Vagina (tissue), 2 donors: Measurements from ENCODE around the gene GDI1. TPM values are rescaled to one million over a fixed set of nuclear protein-coding genes. Genes with fewer than 3 reads are reported as not detected.

Source experiments
- DNase-seq, 2 donors: peaks; one replicate each; pipeline ENCODE4 v3.0.0-alpha.2; 2017; ENCODE audit errors: extremely low spot score in 2 of 2
- H3K27ac ChIP-seq: fragments of 200-600 bp; sonication (generic); one replicate; pipeline ENCODE4 v1.5.1; 2019
- H3K27me3 ChIP-seq: fragments of 200-600 bp; sonication (generic); one replicate; pipeline ENCODE4 v1.5.1; 2019
- H3K36me3 ChIP-seq, 2 donors: fragments of 200-600 bp; sonication (generic); one replicate each; pipeline ENCODE4 v1.5.1; 2017 to 2019
- H3K4me1 ChIP-seq: fragments of 200-600 bp; sonication (generic); one replicate; pipeline ENCODE4 v1.5.1; 2019
- H3K4me3 ChIP-seq, 2 donors: fragments of 200-600 bp; sonication (generic); 1 replicate in 1 of 2; 2 replicates in 1 of 2; pipeline ENCODE4 v1.5.1; 2016 to 2019
- H3K9me3 ChIP-seq: fragments of 200-600 bp; sonication (generic); one replicate; pipeline ENCODE4 v1.5.1; 2019
- CTCF ChIP-seq, 3 experiments: fragments of 450-650 bp in 2 of 3; fragments of 200-600 bp in 1 of 3; sonication (generic) in 1 of 3; IDR thresholded peaks; one replicate each; pipeline ENCODE4 v1.5.1; 2017 to 2019; ENCODE audit warnings: antibody characterized with exemption in 3 of 3, mild to moderate bottlenecking in 2 of 3, moderate library complexity in 2 of 3
- POLR2A ChIP-seq, 2 donors: fragments of 450-650 bp; IDR thresholded peaks; one replicate each; pipeline ENCODE4 v1.6.1; 2017; ENCODE audit warnings: antibody characterized with exemption in 2 of 2, mild to moderate bottlenecking in 2 of 2, moderate library complexity in 2 of 2
- POLR2AphosphoS5 ChIP-seq, 2 donors: sonication (generic); formaldehyde crosslinking; IDR thresholded peaks; one replicate each; pipeline ENCODE4 v1.9.0; 2017; ENCODE audit warnings: antibody characterized with exemption in 2 of 2, mild to moderate bottlenecking in 2 of 2, low read depth in 1 of 2; ENCODE audit not compliant: insufficient read depth in 1 of 2
- intact Hi-C: fragments of 100-400 bp; cut with DNase I; formaldehyde crosslinking; loops from one replicate; pipeline ENCODE4 v1.15.1; 2023
- total RNA-seq: library from RNA; depleted of rRNA; stranded (reverse); fragments of >200 nt; gene quantifications from one replicate; pipeline ENCODE4 v1.2.3, GENCODE V29; 2016

Gene GDI1
- total RNA-seq, 1 donor from 2014 or later: 116 TPM

- Histone ChIP-seq H3K9me3 (no peaks in the 10 kb centered on the region), H3K4me3 (no peak overlapping the region), H3K36me3 (peaks cover 0 to 45% of the 10 kb centered on the region in 2 donors), H3K27ac (no peak overlapping the region), H3K4me1 (peaks cover 9% of the 10 kb centered on the region), H3K27me3 (no peaks in the 10 kb centered on the region)
- intact Hi-C loops: no loop called here
- TF ChIP-seq POLR2A (IDR thresholded peaks at IDR 0.05) (no peak), POLR2AphosphoS5 (IDR thresholded peaks at IDR 0.05; ENCODE audit: insufficient read depth in 1 of 2, low read depth in 1 of 2) (no peak), CTCF (IDR thresholded peaks at IDR 0.05) (no peak)
- no peak for DNase-seq
Observed at GRCh38 chrX:154464806-154465365, 27.9 kb downstream of the GDI1 start.

- Histone ChIP-seq H3K4me3 (no peak overlapping the region), H3K27ac (no peak overlapping the region), H3K4me1 (peaks cover 2% of the 10 kb centered on the region), H3K9me3 (no peaks in the 10 kb centered on the region), H3K27me3 (no peaks in the 10 kb centered on the region), H3K36me3 (peaks cover 0 to 50% of the 10 kb centered on the region in 2 donors)
- intact Hi-C loops: no loop called here
- TF ChIP-seq CTCF (IDR thresholded peaks at IDR 0.05) (no peak), POLR2A (IDR thresholded peaks at IDR 0.05) (no peak), POLR2AphosphoS5 (IDR thresholded peaks at IDR 0.05; ENCODE audit: insufficient read depth in 1 of 2, low read depth in 1 of 2) (no peak)
- DNase-seq: no peak
Observed at GRCh38 chrX:154465601-154466000, 28.6 kb downstream of the GDI1 start.

- H3K9me3 ChIP-seq: no peaks in the 10 kb centered on the region
- peaks cover 0 to 52% of the 10 kb centered on the region in 2 donors for H3K36me3 ChIP-seq
- no peaks in the 10 kb centered on the region for H3K4me1 ChIP-seq
- no peak overlapping the region for H3K4me3 ChIP-seq
- no peak for DNase-seq
- no peak overlapping the region for H3K27ac ChIP-seq
- no peaks in the 10 kb centered on the region for H3K27me3 ChIP-seq
- intact Hi-C loops: no loop called here
- TF ChIP-seq CTCF (IDR thresholded peaks at IDR 0.05): no peak
- no peak for TF ChIP-seq POLR2A (IDR thresholded peaks at IDR 0.05)
- no peak for TF ChIP-seq POLR2AphosphoS5 (IDR thresholded peaks at IDR 0.05; ENCODE audit: insufficient read depth in 1 of 2, low read depth in 1 of 2)
Observed at GRCh38 chrX:154466036-154466435, 29.1 kb downstream of the GDI1 start.

GRCh38 chrX:154466907-154467306 is 30.0 kb downstream of the GDI1 start:
- Histone ChIP-seq H3K4me3 (no peak overlapping the region), H3K4me1 (no peaks in the 10 kb centered on the region), H3K27me3 (no peaks in the 10 kb centered on the region), H3K36me3 (peaks cover 0 to 56% of the 10 kb centered on the region in 2 donors), H3K27ac (no peak overlapping the region), H3K9me3 (no peaks in the 10 kb centered on the region)
- DNase-seq: no peak
- TF ChIP-seq POLR2AphosphoS5 (IDR thresholded peaks at IDR 0.05; ENCODE audit: insufficient read depth in 1 of 2, low read depth in 1 of 2) (no peak), CTCF (IDR thresholded peaks at IDR 0.05) (no peak)
- intact Hi-C loops: no loop called here

- TF ChIP-seq CTCF (IDR thresholded peaks at IDR 0.05): no peak
- no peak for TF ChIP-seq POLR2AphosphoS5 (IDR thresholded peaks at IDR 0.05; ENCODE audit: insufficient read depth in 1 of 2, low read depth in 1 of 2)
- TF ChIP-seq POLR2A (IDR thresholded peaks at IDR 0.05): no peak
- intact Hi-C loops: no loop called here
- no peaks in the 10 kb centered on the region for H3K4me1 ChIP-seq
Observed at GRCh38 chrX:154467556-154467955, 30.6 kb downstream of the GDI1 start.

More at GRCh38 chrX:154467556-154467955, 30.6 kb downstream of the GDI1 start:
- Histone ChIP-seq H3K4me3 (no peak overlapping the region), H3K36me3 (peaks cover 0 to 56% of the 10 kb centered on the region in 2 donors), H3K27ac (no peak overlapping the region), H3K9me3 (no peaks in the 10 kb centered on the region), H3K27me3 (no peaks in the 10 kb centered on the region)
- no peak for DNase-seq
